OCI-LY1 (cell line): ENCODE measurements around the gene CNN3.

Source experiments
- EZH2 ChIP-seq: fragments of 200-600 bp; sonication (generic), shearing (Covaris generic); IDR thresholded peaks from 2 replicates; pipeline ENCODE4 v1.8.0; 2017; ENCODE audit warnings: borderline replicate concordance, mixed run types, mild to moderate bottlenecking, antibody characterized with exemption, low read length, moderate library complexity, mixed read lengths
- TF ChIP-seq, protein P1 (sequence below): fragments of 200-600 bp; sonication (generic), shearing (Covaris generic); IDR thresholded peaks from 2 replicates; pipeline ENCODE4 v1.5.1; 2017; ENCODE audit warnings: mild to moderate bottlenecking, antibody characterized with exemption, low read length, moderate library complexity, mixed read lengths

DNA sequence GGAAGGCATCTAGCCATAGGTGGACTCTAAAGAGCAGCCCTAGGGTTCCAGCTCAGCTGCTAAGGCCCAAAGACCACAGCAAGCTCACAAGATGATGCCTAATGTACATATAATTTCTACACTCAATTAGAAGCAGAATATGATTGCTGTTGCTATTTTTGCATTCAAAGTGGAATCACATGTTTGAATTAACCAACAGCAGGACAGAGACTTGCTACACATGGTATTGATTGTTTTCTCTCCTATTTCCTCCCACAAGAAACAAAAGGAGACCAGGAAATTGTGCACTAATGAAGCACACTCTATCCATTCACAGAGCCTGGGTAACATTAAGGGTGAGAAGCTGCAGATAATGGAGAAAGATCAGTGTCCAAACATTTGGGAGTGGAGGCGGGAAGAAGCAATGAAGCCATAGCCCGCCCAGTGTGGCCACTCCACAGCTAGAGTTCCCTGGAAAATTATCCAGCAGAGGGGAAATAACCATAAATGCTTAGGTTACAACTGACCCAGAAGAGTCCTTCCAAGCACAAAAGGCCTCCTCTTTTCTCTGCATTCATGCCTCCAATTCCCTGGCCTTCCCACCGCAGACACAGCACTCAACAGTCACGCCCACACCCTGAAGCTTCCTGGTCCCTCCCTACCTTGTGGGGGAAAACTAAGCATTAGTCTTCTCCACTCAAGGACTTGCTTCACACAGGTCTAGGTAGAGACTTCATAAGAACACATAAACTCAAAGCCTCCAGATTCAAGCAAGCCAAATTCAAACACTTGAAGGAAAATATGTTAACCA lies 7.5 kb downstream of the CNN3 start:
- TF ChIP-seq, protein P1, sequence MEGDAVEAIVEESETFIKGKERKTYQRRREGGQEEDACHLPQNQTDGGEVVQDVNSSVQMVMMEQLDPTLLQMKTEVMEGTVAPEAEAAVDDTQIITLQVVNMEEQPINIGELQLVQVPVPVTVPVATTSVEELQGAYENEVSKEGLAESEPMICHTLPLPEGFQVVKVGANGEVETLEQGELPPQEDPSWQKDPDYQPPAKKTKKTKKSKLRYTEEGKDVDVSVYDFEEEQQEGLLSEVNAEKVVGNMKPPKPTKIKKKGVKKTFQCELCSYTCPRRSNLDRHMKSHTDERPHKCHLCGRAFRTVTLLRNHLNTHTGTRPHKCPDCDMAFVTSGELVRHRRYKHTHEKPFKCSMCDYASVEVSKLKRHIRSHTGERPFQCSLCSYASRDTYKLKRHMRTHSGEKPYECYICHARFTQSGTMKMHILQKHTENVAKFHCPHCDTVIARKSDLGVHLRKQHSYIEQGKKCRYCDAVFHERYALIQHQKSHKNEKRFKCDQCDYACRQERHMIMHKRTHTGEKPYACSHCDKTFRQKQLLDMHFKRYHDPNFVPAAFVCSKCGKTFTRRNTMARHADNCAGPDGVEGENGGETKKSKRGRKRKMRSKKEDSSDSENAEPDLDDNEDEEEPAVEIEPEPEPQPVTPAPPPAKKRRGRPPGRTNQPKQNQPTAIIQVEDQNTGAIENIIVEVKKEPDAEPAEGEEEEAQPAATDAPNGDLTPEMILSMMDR = no peak
- TF ChIP-seq EZH2 = no peak
